HCT116 (cell line): ENCODE results near the gene ZBTB5. TPM values are rescaled to one million over a fixed set of nuclear protein-coding genes. Genes with fewer than 3 reads are reported as not detected.

Experiments used
- ATAC-seq: fragments of 200-7000 bp; cut with Tn5 transposase; 2 replicates; pipeline ENCODE4 v1.9.1; 2020; ENCODE audit warnings: mild to moderate bottlenecking, moderate library complexity
- BruUV-seq: library from RNA; stranded (reverse); fragments of 400-500 nt; replicated peaks from 2 replicates; lab custom pipeline; 2021; lab: Mats Ljungman, UMichigan
- CTCF ChIA-PET: fragments of 300-600 bp; sonication (Branson Sonifier 250); formaldehyde crosslinking; loops from one replicate; lab custom pipeline; 2021; ENCODE audit warnings: antibody characterized with exemption; lab: Charles Lee
- POLR2A ChIA-PET: fragments of 300-600, 350-600 bp; sonication (Branson Sonifier 250); formaldehyde crosslinking; loops from one replicate; lab custom pipeline; 2021; ENCODE audit warnings: antibody characterized with exemption; lab: Charles Lee
- RAD21 ChIA-PET, 2 experiments: fragments of 300-600 bp; sonication (Branson Sonifier 250); formaldehyde crosslinking; loops; one replicate each; lab custom pipeline; 2023; ENCODE audit warnings: low total read pairs in 2 of 2; ENCODE audit not compliant: uncharacterized antibody in 2 of 2, unreplicated experiment in 2 of 2, low non-redundant PET in 1 of 2; lab: Charles Lee
- DNase-seq: peaks from one replicate; pipeline ENCODE4 v3.0.0-alpha.2; 2010; ENCODE audit warnings: low read depth, low spot score
- H2AFZ ChIP-seq: fragments of 200-600 bp; shearing (Covaris generic), sonication (generic); 2 replicates; pipeline ENCODE4 v1.6.1; 2017; ENCODE audit warnings: low read depth, mixed run types, mixed read lengths, antibody characterized with exemption, low read length; ENCODE audit not compliant: poor library complexity, severe bottlenecking
- H3K27ac ChIP-seq: 2 replicates; pipeline ENCODE4 v1.5.1; 2012; ENCODE audit warnings: low read depth, low read length
- H3K27me3 ChIP-seq: fragments of 200-600 bp; sonication (generic); 2 replicates; pipeline ENCODE4 v1.6.1; 2016; ENCODE audit warnings: mixed run types, low read length, mixed read lengths; ENCODE audit not compliant: insufficient read depth
- H3K36me3 ChIP-seq, 2 experiments: fragments of 200-500 bp in 1 of 2; fragments of 200-600 bp in 1 of 2; sonication (Bioruptor generic) in 1 of 2; sonication (generic) in 1 of 2; 2 replicates each; pipeline versions ENCODE4 v1.5.1 to v1.6.1; 2014 to 2016; ENCODE audit warnings: low read length in 2 of 2, inconsistent platforms in 1 of 2, mixed read lengths in 1 of 2, mixed run types in 1 of 2; ENCODE audit not compliant: insufficient read depth in 2 of 2, control insufficient read depth in 1 of 2
- H3K4me1 ChIP-seq, 2 experiments: fragments of 200-600 bp in 1 of 2; sonication (generic) in 1 of 2; 2 replicates each; pipeline versions ENCODE4 v1.5.1 to v1.6.1; 2012 to 2017; ENCODE audit warnings: low read length in 2 of 2, inconsistent platforms in 1 of 2, mild to moderate bottlenecking in 1 of 2, mixed read lengths in 1 of 2, mixed run types in 1 of 2, moderate library complexity in 1 of 2; ENCODE audit not compliant: insufficient read depth in 2 of 2, control insufficient read depth in 1 of 2
- H3K4me2 ChIP-seq: fragments of 200-600 bp; sonication (generic); 2 replicates; pipeline ENCODE4 v1.6.1; 2017; ENCODE audit warnings: mixed run types, low read length, mixed read lengths
- H3K4me3 ChIP-seq, 2 experiments: fragments of 200-600 bp in 1 of 2; sonication (generic) in 1 of 2; replicated peaks in 1 of 2; 2 replicates each; pipeline ENCODE4 v1.5.1; 2011 to 2016; ENCODE audit warnings: low read length in 2 of 2, control low read depth in 1 of 2, low read depth in 1 of 2, mild to moderate bottlenecking in 1 of 2, mixed read lengths in 1 of 2, mixed run types in 1 of 2
- H3K79me2 ChIP-seq: fragments of 200-600 bp; sonication (generic); 2 replicates; pipeline ENCODE4 v1.6.1; 2017; ENCODE audit warnings: mild to moderate bottlenecking, mixed run types, low read length, moderate library complexity, mixed read lengths; ENCODE audit not compliant: insufficient read depth
- H3K9ac ChIP-seq: fragments of 200-600 bp; sonication (generic); 2 replicates; pipeline ENCODE4 v1.6.1; 2016; ENCODE audit warnings: low read length, mixed read lengths
- H3K9me2 ChIP-seq: fragments of 200-600 bp; sonication (generic), shearing (Covaris generic); 2 replicates; pipeline ENCODE4 v1.6.1; 2017; ENCODE audit warnings: mixed run types, mild to moderate bottlenecking, moderate library complexity; ENCODE audit not compliant: insufficient read depth
- H3K9me3 ChIP-seq, 2 experiments: fragments of 200-500 bp in 1 of 2; fragments of 200-600 bp in 1 of 2; sonication (Bioruptor generic) in 1 of 2; sonication (generic) in 1 of 2; 2 replicates each; pipeline ENCODE4 v1.6.1; 2014 to 2017; ENCODE audit warnings: low read length in 2 of 2, mixed read lengths in 2 of 2, inconsistent platforms in 1 of 2, low read depth in 1 of 2, mild to moderate bottlenecking in 1 of 2, mixed run types in 1 of 2, moderate library complexity in 1 of 2; ENCODE audit not compliant: control insufficient read depth in 1 of 2, insufficient read depth in 1 of 2
- H4K20me1 ChIP-seq: fragments of 200-600 bp; sonication (generic), shearing (Covaris generic); 2 replicates; pipeline ENCODE4 v1.6.1; 2017; ENCODE audit warnings: mixed run types, mild to moderate bottlenecking, moderate library complexity; ENCODE audit not compliant: insufficient read depth
- CEBPB ChIP-seq: IDR thresholded peaks from 2 replicates; pipeline ENCODE4 v1.6.1; 2012; ENCODE audit warnings: low read depth
- EGR1 ChIP-seq: IDR thresholded peaks from 2 replicates; pipeline ENCODE4 v1.6.1; 2012; ENCODE audit warnings: low read depth
- EZH2 ChIP-seq: fragments of 200-600 bp; sonication (generic); IDR thresholded peaks from 2 replicates; pipeline ENCODE4 v1.6.1; 2017; ENCODE audit warnings: antibody characterized with exemption, mixed run types
- EZH2phosphoT487 ChIP-seq: fragments of 200-600 bp; IDR thresholded peaks from 2 replicates; pipeline ENCODE4 v1.6.1; 2018; ENCODE audit warnings: antibody characterized with exemption, borderline replicate concordance
- JUND ChIP-seq: IDR thresholded peaks from 2 replicates; pipeline ENCODE4 v1.6.1; 2012
- POLR2AphosphoS5 ChIP-seq: IDR thresholded peaks from 2 replicates; pipeline ENCODE4 v1.6.1; 2011; ENCODE audit warnings: mild to moderate bottlenecking, low read depth, low read length, moderate library complexity
- RAD21 ChIP-seq: IDR thresholded peaks from 2 replicates; pipeline ENCODE4 v1.6.1; 2012; ENCODE audit warnings: low read depth, mild to moderate bottlenecking
- SIN3A ChIP-seq: IDR thresholded peaks from 2 replicates; pipeline ENCODE4 v1.6.1; 2012; ENCODE audit warnings: low read depth
- SP1 ChIP-seq: IDR thresholded peaks from 2 replicates; pipeline ENCODE4 v1.6.1; 2012; ENCODE audit warnings: low read depth
- SRF ChIP-seq: IDR thresholded peaks from 2 replicates; pipeline ENCODE4 v1.6.1; 2012; ENCODE audit warnings: low read depth
- ZFX ChIP-seq: fragments of 450-650 bp; IDR thresholded peaks from 2 replicates; pipeline ENCODE4 v1.6.1; 2017
- intact Hi-C: fragments of 100-400 bp; cut with micrococcal nuclease; formaldehyde crosslinking; loops from 2 replicates; pipeline ENCODE4 v1.10.0; 2022
- total RNA-seq: library from RNA; stranded (reverse); gene quantifications from one replicate; pipeline ENCODE4 v1.2.1, GENCODE V29; 2021; ENCODE audit not compliant: unreplicated experiment
- TF ChIP-seq, protein P1 (sequence below): IDR thresholded peaks from 2 replicates; pipeline ENCODE4 v1.6.1; 2011; ENCODE audit warnings: mild to moderate bottlenecking, low read length, moderate library complexity; ENCODE audit not compliant: insufficient replicate concordance; ENCODE audit errors: extremely low read depth
- TF ChIP-seq, protein P2 (sequence below), 3 experiments: fragments of 200-600 bp in 1 of 3; sonication (generic) in 1 of 3; IDR thresholded peaks in 2 of 3; conservative IDR thresholded peaks in 1 of 3; 2 replicates each; pipeline ENCODE4 v1.5.1; 2012 to 2017; ENCODE audit warnings: low read depth in 2 of 3, low read length in 2 of 3, antibody characterized with exemption in 1 of 3, borderline replicate concordance in 1 of 3, control low read depth in 1 of 3, mild to moderate bottlenecking in 1 of 3, mixed read lengths in 1 of 3, mixed run types in 1 of 3, moderate library complexity in 1 of 3; ENCODE audit not compliant: insufficient read depth in 1 of 3

Gene ZBTB5
- total RNA-seq, 1 experiment from 2014 or later = 22.3 TPM

DNA sequence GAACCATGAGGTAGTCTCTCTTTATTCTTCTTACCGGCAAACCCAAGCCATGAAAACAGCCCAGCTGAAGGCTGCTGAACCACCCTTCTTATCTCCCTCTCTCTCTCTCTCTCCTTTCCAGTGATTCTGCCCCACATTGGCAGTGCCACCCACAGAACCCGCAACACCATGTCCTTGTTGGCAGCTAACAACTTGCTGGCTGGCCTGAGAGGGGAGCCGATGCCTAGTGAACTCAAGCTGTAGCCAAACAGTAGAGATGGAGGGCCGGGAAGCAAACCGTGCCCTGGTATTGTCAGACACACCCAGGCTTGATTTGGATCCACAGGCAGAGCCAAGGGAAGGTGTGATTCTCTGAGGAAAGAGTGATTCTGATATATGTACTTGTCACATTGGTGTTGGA lies 28.7 kb downstream of the ZBTB5 start:
- no peak for ATAC-seq

More for the DNA sequence above, 28.7 kb downstream of the ZBTB5 start:
- Histone ChIP-seq H4K20me1 (peaks cover 16% of the 10 kb centered on the region; the same call in 1 of the 2 replicates), H3K36me3 (peaks cover 41 to 81% of the 10 kb centered on the region in 2 experiments), H3K27me3 (no peaks in the 10 kb centered on the region), H3K79me2 (peaks cover 74% of the 10 kb centered on the region), H3K27ac (no peak overlapping the region), H3K9me2 (no peaks in the 10 kb centered on the region), H3K4me2 (no peak overlapping the region), H3K9ac (no peak overlapping the region), H3K4me1 (no peaks in the 10 kb centered on the region), H3K9me3 (no peaks in the 10 kb centered on the region), H3K4me3 (no peak overlapping the region), H2AFZ (no peak overlapping the region)
- ChIA-PET POLR2A (no interaction called here), RAD21 (no interaction called here), CTCF (no interaction called here)
- no TSS peak for BruUV-seq
- no peak for DNase-seq
- intact Hi-C loops = no loop called here
- TF ChIP-seq, protein P1, sequence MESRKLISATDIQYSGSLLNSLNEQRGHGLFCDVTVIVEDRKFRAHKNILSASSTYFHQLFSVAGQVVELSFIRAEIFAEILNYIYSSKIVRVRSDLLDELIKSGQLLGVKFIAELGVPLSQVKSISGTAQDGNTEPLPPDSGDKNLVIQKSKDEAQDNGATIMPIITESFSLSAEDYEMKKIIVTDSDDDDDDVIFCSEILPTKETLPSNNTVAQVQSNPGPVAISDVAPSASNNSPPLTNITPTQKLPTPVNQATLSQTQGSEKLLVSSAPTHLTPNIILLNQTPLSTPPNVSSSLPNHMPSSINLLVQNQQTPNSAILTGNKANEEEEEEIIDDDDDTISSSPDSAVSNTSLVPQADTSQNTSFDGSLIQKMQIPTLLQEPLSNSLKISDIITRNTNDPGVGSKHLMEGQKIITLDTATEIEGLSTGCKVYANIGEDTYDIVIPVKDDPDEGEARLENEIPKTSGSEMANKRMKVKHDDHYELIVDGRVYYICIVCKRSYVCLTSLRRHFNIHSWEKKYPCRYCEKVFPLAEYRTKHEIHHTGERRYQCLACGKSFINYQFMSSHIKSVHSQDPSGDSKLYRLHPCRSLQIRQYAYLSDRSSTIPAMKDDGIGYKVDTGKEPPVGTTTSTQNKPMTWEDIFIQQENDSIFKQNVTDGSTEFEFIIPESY = no peak
- TF ChIP-seq EZH2phosphoT487 (no peak), CEBPB (no peak), SIN3A (no peak), EGR1 (no peak), SP1 (no peak), SRF (no peak), JUND (no peak), ZFX (no peak), EZH2 (no peak), POLR2AphosphoS5 (no peak), RAD21 (no peak)
- TF ChIP-seq, protein P2, sequence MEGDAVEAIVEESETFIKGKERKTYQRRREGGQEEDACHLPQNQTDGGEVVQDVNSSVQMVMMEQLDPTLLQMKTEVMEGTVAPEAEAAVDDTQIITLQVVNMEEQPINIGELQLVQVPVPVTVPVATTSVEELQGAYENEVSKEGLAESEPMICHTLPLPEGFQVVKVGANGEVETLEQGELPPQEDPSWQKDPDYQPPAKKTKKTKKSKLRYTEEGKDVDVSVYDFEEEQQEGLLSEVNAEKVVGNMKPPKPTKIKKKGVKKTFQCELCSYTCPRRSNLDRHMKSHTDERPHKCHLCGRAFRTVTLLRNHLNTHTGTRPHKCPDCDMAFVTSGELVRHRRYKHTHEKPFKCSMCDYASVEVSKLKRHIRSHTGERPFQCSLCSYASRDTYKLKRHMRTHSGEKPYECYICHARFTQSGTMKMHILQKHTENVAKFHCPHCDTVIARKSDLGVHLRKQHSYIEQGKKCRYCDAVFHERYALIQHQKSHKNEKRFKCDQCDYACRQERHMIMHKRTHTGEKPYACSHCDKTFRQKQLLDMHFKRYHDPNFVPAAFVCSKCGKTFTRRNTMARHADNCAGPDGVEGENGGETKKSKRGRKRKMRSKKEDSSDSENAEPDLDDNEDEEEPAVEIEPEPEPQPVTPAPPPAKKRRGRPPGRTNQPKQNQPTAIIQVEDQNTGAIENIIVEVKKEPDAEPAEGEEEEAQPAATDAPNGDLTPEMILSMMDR (IDR thresholded peaks at IDR 0.05 in 2 of 3, conservative IDR thresholded peaks at IDR 0.05 in 1 of 3; ENCODE audit: borderline replicate concordance in 1 of 3, insufficient read depth in 1 of 3, low read depth in 2 of 3, low read length in 2 of 3) = no peak
